GM10248 (cell line): ENCODE data around the gene PCDH20.
"Not testable (repeated sequence)": the region's sequence is repeated elsewhere in the genome, so short reads cannot be mapped to it uniquely, and the experiment has no call there.

Source experiments
- CTCF ChIA-PET: fragments of 300-600 bp; sonication (Branson Sonifier 250); formaldehyde crosslinking; extraction: SDS; loops from one replicate; lab custom pipeline; 2021; ENCODE audit warnings: antibody characterized with exemption; lab: Yijun Ruan, JAX
- POLR2A ChIA-PET: fragments of 350-650 bp; sonication (Branson Sonifier 250); formaldehyde crosslinking; extraction: SDS; loops from one replicate; lab custom pipeline; 2020; ENCODE audit warnings: antibody characterized with exemption; lab: Yijun Ruan, JAX
- DNase-seq: peaks from one replicate; pipeline ENCODE4 v3.0.0; 2012; ENCODE audit errors: extremely low spot score
- CTCF ChIP-seq: IDR thresholded peaks from 2 replicates; pipeline ENCODE4 v1.5.1; 2012; ENCODE audit warnings: mild to moderate bottlenecking, low read depth; ENCODE audit errors: extremely low read depth, missing control alignments, control extremely low read depth

PCDH20 gene

GRCh38 chr13:61406275-61406674 lies 9.4 kb downstream of the PCDH20 start:
- ChIA-PET POLR2A (no interaction called here), CTCF (interaction anchor here (1.5 kb wide), 1 partner anchor 14 kb away, joined by 3 read pairs; no protein-coding TSS in a partner anchor)
- no peak for TF ChIP-seq CTCF
- DNase-seq = no peak

- POLR2A ChIA-PET = no interaction called here
- DNase-seq = no peak
- CTCF ChIA-PET = no interaction called here
- no peak for TF ChIP-seq CTCF
Measured at GRCh38 chr13:61396121-61396520, 19.5 kb downstream of the PCDH20 start.

- ChIA-PET POLR2A (no interaction called here), CTCF (no interaction called here)
- DNase-seq = no peak
- no peak for TF ChIP-seq CTCF
Measured at GRCh38 chr13:61391426-61391825, 24.2 kb downstream of the PCDH20 start.

GRCh38 chr13:61387694-61388093 lies 28.0 kb downstream of the PCDH20 start:
- ChIA-PET CTCF (interaction anchor here (0.8 kb wide), 1 partner anchor 21 kb away, joined by 3 read pairs; no protein-coding TSS in a partner anchor), POLR2A (no interaction called here)
- no peak for DNase-seq
- TF ChIP-seq CTCF = no peak

- no peak for DNase-seq
- CTCF ChIA-PET = no interaction called here
- TF ChIP-seq CTCF = no peak
- POLR2A ChIA-PET = no interaction called here
Measured at GRCh38 chr13:61383111-61383510, 32.5 kb downstream of the PCDH20 start.

- TF ChIP-seq CTCF = no peak
- CTCF ChIA-PET = no interaction called here
- no peak for DNase-seq
- POLR2A ChIA-PET = no interaction called here
Measured at GRCh38 chr13:61370520-61370919, 45.1 kb downstream of the PCDH20 start.

- POLR2A ChIA-PET = not testable (repeated sequence)
Measured at GRCh38 chr13:61364690-61365089, 51.0 kb downstream of the PCDH20 start.

More at GRCh38 chr13:61364690-61365089, 51.0 kb downstream of the PCDH20 start:
- CTCF ChIA-PET, DNase-seq: not testable (repeated sequence)
